Tibial nerve (tissue), 4 donors: ENCODE measurements around the gene TNIK.

Source experiments
- CTCF ChIP-seq, 5 experiments: fragments of 200-600 bp in 3 of 5; fragments of 450-650 bp in 2 of 5; sonication (generic) in 3 of 5; IDR thresholded peaks; one replicate each; pipeline ENCODE4 v1.5.1; 2016 to 2019; ENCODE audit warnings: antibody characterized with exemption in 5 of 5, mild to moderate bottlenecking in 3 of 5, moderate library complexity in 2 of 5
- EP300 ChIP-seq, 2 donors: sonication (generic); formaldehyde crosslinking; IDR thresholded peaks; one replicate each; pipeline ENCODE4 v1.6.1; 2017; ENCODE audit warnings: antibody characterized with exemption in 2 of 2, mild to moderate bottlenecking in 1 of 2
- POLR2A ChIP-seq, 2 donors: fragments of 450-650 bp; IDR thresholded peaks; one replicate each; pipeline ENCODE4 v1.6.1; 2017; ENCODE audit warnings: antibody characterized with exemption in 2 of 2, mild to moderate bottlenecking in 2 of 2, moderate library complexity in 2 of 2

- no peak for TF ChIP-seq CTCF (IDR thresholded peaks at IDR 0.05)
- TF ChIP-seq POLR2A (IDR thresholded peaks at IDR 0.05): no peak
- no peak for TF ChIP-seq EP300 (IDR thresholded peaks at IDR 0.05)
Observed at GRCh38 chr3:171200052-171200749, 260.0 kb downstream of the TNIK start.
